ENCODE data around the gene TFAP2E. TPM values are rescaled to one million over a fixed set of nuclear protein-coding genes. Genes with fewer than 3 reads are reported as not detected.

Gene TFAP2E
- total RNA-seq, 1 donor from 2014 or later, result 0.42 TPM

- intact Hi-C loops (cut with micrococcal nuclease), result loop anchor here (1.0 to 10.0 kb wide), 9 partner anchors 72 to 782 kb away; partner anchors contain the start of genes AGO3, CLSPN, SFPQ and SMIM12
Measured at GRCh38 chr1:35640380-35641232, 67.5 kb downstream of the TFAP2E start.

- intact Hi-C loops (cut with micrococcal nuclease), result loop anchor here (1.0 to 10.0 kb wide), 9 partner anchors 73 to 783 kb away; partner anchors contain the start of genes AGO3, CLSPN, SFPQ and SMIM12
Measured at GRCh38 chr1:35641233-35641866, 68.2 kb downstream of the TFAP2E start, which contains the start of gene PSMB2. Gene PSMB2 (minus strand): TSS chr1:35641526. CDS start chr1:35641432, 94 bp downstream.

GRCh38 chr1:35642471-35642955 is 69.4 kb downstream of the TFAP2E start:
- intact Hi-C loops (cut with micrococcal nuclease), result loop anchor here (10.0 kb wide), 1 partner anchor 448 kb away; the partner anchor contains the start of gene SFPQ

- intact Hi-C loops (cut with micrococcal nuclease), result loop anchor here (10.0 kb wide), 1 partner anchor 449 kb away; the partner anchor contains the start of gene SFPQ
Measured at GRCh38 chr1:35644204-35644603, 71.1 kb downstream of the TFAP2E start.

Other genes with a start within 250 kb of the TFAP2E start
- gene KIAA0319L, start 15.9 kb upstream of the TFAP2E start, total RNA-seq, result 80.3 and 84.6 TPM in 2 replicates
- gene NCDN, start 15.5 kb upstream of the TFAP2E start, total RNA-seq, result 70.6 and 72.0 TPM in 2 replicates
- 113 and 116 TPM in 2 replicates for gene PSMB2, start 68.2 kb downstream of the TFAP2E start, total RNA-seq
- 17.6 and 20.8 TPM in 2 replicates for gene C1orf216, start 145.6 kb downstream of the TFAP2E start, total RNA-seq
- gene CLSPN, start 196.7 kb downstream of the TFAP2E start, total RNA-seq, result 50.3 and 51.1 TPM in 2 replicates
- gene AGO4, start 234.7 kb downstream of the TFAP2E start, total RNA-seq, result 16.6 and 18.9 TPM in 2 replicates

Measured in T-helper 1 cell treated with Interleukin-12 subunit alpha and Interleukin-12 subunit beta and Interleukin-4 antibody, amounts not matched to agents 30 ng/mL and 1 ng/mL, for 36 hours (primary cell).